Inferior parietal cortex (tissue), 1 donor: ENCODE data around the gene NPAS2.
A peak's percentile ranks its signal among the peaks of the same experiment; 100 is the strongest.

Experiments used
- DNase-seq: peaks from one replicate; pipeline ENCODE4 v3.0.0-alpha.2; 2016; ENCODE audit errors: extremely low spot score

The NPAS2 gene, protein sequence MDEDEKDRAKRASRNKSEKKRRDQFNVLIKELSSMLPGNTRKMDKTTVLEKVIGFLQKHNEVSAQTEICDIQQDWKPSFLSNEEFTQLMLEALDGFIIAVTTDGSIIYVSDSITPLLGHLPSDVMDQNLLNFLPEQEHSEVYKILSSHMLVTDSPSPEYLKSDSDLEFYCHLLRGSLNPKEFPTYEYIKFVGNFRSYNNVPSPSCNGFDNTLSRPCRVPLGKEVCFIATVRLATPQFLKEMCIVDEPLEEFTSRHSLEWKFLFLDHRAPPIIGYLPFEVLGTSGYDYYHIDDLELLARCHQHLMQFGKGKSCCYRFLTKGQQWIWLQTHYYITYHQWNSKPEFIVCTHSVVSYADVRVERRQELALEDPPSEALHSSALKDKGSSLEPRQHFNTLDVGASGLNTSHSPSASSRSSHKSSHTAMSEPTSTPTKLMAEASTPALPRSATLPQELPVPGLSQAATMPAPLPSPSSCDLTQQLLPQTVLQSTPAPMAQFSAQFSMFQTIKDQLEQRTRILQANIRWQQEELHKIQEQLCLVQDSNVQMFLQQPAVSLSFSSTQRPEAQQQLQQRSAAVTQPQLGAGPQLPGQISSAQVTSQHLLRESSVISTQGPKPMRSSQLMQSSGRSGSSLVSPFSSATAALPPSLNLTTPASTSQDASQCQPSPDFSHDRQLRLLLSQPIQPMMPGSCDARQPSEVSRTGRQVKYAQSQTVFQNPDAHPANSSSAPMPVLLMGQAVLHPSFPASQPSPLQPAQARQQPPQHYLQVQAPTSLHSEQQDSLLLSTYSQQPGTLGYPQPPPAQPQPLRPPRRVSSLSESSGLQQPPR

DNA sequence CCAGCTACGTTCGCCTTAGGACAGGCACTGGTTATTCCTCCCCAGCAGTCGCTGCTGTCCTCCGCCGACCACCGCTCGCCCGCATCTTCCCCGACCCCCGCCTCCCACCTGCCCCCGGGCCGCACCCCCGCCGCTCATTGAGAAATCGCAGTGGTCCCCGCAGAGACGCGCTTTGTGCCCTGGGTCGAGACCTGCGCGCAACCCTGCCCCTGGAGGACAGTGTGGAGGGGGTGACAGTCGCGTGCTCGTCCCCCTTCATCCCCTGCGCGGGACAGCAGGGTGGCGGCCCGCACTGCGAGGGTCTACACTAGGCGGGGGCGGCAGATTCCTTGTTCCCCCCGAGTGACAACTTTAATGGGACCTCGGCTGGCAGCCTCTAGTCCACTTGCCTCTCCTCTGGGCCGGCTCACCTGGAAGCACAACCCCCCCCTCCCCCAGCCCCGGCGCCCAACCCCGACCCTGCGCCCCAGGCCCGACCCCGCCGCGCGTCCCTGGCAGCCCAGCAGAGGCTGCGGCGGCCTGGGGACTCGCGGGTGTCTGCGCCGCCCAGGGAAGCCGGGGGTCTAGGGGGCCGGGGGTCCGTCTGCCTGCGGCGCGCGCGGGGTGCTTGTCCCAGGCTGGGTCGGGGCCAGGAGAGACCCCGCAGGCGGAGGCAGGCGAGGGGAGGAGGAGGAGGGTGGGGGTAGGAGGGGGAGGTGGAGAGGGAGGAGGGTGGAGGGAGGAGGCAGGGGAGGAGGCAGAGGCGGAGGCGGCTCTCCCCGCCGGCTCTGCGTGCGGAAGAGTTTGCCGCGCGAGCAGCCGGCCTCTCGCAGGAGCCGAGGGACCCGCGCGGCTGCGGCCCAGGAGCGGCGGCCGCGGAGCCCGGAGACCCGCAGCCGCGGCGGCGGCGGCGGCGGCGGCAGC, at the start of gene NPAS2:
Gene NPAS2 (plus strand): TSS at position 770 of the 903 bp plus-strand sequence. CDS start 84,616 bp downstream, outside the sequence.
- no peak for DNase-seq

DNA sequence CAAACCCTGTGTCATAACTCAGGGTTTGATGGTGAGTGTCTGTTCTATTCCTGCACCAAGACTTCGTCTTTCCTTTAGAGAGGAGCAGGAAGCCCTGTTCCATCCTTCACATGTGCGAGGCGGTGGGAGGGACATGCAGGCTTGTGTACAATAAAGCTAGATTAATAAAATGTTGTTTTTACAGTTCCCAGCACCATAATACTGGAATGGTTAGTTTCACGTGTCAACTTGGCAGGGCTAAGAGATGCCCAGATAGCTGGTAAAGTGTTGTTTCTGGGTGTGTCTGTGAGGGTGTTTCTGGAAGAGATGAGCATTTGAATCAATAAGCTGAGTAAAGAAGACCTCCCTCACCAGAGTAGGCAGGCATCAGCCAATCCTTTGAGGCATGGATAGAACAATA, 48.8 kb upstream of the NPAS2 start:
- DNase-seq, result no peak

DNA sequence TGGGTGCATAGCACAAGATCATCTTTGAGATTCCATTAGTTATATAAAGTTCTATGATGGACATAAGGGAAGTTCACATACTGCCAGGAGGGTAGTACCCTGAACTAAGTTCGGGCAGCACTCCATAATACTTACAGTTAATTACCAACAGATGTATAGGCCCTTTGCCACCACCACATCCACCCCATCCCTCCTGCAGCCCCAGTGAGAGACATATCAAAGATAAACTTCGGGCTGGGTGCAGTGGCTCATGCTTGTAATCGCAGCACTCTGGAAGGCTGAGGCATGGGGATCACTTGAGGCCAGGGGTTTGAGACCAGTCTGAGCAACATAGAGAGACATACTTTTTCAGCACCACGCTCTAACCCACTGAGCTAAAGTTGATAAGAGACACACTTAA, 46.4 kb upstream of the NPAS2 start:
- DNase-seq, result no peak

DNA sequence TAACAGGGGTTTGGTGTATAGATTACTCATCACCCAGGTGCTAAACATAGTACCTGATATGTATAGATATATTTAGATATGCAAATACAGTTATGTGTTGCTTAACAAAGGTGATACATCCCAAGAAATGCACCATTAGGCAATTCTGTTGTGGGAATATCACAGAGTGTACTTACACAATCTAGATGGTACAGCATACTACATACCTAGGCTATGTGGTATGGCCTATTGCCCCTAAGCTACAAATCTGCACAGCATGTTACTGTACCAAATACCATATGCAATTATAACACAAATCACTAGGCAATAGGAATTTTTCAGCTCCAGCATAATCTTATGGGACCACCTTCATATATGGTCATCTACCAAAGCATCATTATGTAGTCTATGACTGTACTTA, 43.5 kb upstream of the NPAS2 start:
- no peak for DNase-seq

DNA sequence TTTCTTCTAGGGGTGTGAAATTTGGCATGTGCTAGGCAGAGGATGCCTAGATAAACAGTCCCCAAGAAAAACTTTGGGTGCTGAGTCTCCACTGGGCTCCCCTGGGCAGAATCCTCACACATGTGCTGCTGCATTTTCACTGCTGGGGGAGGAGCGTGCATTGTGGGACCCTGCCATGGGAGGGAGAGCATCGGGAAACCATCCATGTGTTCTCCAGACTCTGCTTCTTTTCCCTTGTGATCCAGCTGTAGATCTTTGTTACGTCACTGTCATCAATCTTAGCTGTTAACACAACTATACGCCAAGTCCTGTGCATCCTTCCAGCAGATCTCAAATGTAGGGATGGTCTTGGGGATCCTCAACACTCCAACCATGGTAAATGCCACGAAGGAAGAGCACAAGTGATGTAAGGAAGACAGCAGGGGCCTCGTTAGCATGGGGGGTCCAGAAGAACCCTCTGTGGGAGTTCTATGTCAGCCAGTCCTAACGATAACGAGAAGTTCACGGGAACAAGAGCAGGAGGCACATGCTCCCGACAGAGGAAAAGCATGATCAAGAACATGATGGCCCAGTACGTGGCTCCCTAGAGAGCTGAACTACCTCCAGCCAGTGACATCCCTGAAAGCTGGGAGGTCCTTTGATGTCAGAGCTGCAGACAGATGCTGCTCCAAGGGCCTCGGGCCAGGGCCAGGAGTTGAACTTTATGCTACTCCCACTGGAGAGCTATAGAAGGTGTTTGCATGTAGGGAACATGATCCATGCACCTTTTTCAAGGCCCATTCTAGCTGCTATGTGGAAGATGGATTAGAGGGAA, 41.1 kb upstream of the NPAS2 start:
- no peak for DNase-seq

DNA sequence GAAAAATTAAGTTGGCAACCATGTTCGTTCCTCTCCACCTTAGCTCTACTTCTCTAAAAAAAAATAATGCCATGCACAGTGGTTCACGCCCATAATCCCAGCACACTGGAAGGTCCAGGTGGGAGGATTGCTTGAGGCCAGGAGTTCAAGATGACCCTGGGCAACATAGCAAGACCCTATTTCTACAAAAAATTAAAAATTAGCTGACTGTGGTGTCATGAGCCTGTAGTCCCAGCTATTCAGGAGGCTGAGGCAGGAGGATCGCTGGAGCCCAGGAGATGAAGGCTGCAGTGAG, 40.1 kb upstream of the NPAS2 start:
- no peak for DNase-seq

DNA sequence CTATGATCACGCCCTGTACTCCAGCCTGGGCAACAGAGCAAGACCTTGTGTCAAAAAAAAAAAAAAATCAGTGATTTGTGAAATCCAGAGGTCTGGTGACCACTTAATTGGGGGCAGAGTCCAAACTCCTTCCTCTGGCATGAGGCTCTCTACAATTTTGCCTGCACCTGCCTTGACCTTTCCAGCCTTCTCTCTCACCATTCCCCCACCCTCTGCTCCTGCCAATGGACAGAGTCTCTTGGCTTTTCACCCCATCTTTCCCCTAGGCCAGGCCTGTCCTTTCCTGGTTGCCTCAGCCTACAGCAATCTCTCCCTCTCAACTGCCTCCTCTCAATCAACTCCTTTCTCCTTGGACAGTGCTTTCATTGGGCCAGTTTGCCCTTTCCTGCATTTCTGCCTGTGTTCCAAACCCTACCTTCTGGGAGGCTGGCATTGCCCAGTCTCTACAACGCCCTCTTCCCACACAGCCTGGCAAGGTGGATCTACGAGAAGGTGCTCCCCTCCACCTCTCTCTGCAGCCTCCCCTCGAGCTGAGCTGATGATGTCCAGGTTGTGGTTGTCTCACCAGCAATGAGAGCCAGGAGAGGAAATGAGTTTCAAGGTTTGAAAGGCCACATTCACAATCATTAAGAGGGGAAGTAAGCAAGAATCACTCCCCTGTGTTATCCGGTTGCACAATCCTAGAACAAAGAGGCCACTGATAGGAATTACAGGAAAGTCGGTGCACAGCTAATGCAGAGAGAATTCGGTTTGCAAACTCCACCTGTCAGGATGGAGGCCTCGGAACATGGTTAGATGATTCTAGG, 39.5 kb upstream of the NPAS2 start:
- no peak for DNase-seq

DNA sequence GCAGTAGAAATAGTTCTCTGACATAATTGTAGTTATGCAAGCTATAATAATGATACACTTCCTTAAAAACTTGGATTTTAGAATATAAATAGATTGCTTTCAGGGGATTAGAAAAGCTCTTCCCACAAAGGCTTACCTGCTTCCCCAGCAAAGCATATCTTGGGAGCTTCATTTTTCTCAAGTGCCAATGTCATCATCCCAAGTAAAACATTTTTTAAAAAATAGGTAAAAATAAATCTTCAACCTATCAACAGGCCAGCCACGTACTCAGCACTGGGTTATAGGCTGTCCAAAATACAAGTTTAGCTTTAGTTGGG, 39.0 kb upstream of the NPAS2 start:
- no peak for DNase-seq

DNA sequence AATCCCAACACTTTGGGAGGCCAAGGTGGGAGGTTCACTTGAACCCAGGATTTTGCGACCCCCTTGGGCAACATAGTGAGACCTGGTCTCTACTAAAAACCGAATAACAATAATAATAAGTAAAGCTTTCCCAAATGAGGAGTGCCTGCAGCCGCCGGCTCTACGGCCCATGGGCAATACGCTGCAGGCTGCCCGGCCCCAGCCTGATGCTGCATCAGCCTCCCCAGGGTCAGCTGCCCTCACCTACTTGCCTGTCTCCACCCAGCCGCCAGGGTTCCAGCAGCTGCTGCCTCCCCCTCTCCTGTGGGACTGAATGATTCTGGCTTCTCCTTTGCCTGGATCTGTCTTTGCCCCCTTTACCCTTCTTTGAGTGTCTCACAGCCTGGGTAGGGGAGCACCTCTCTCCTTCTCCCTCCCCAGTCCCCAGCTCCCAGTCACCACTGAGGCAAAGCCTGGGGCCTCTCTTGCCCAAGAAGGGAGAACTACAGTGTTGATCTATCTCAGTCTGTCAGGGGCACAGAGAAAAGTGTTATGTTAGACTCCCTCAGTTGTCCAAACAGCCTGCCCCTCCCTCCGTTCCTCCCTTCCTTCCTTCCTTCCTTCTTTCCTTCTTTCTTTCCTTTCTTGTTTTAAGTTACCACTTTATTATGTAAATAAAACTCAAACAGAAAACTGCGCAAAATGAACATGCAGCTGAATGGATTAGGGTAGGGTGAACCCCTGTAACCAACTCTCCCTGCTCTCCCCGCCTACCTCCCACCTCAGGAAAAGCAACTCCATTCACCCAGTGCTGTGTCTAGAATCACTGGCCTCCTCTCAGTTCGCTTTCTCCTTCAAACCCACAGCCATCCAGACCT, 38.2 kb upstream of the NPAS2 start:
- no peak for DNase-seq

DNA sequence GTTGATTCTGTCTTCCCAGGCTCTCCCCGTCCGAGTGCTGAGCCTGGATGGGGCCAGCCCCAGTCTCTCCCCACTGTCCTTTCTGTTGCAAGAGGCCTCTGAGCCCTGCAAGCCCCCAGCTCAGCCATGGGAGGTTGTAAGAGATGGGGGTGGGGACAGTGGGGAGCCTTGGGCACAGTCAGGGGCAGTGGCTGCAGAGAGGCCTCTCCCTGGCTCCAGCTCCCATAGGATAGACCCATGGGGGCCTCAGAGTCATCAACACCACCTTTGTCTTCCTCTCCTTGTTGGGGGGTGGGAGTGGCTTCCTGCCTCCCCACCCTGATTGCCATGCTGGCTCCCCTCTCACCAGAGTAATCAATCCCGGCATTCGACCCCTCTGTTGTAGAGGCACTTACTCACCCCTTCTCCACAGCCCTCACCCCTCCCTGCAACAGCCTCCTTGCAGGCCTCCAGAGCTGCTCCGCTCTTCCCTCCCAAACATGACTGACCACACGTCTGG, 37.5 kb upstream of the NPAS2 start:
- no peak for DNase-seq

DNA sequence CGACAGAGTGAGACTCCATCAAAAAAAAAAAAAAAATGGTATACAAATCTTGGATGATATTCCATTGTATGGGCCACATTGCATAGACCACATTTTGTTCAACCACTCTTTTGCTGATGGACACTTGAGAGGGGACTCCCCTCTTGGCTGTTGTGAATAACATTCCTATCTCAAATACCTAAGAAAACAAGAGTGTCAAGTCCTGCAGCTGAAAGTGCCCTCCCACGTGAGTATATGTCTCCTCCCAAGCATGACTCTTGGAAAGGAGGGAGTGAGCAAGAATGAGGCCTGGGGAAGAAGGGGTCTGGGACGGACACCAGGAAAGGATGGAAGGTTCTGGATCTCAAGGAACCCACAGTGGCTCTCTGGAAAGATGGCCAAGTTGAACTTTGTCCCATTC, 36.0 kb upstream of the NPAS2 start:
- no peak for DNase-seq

DNA sequence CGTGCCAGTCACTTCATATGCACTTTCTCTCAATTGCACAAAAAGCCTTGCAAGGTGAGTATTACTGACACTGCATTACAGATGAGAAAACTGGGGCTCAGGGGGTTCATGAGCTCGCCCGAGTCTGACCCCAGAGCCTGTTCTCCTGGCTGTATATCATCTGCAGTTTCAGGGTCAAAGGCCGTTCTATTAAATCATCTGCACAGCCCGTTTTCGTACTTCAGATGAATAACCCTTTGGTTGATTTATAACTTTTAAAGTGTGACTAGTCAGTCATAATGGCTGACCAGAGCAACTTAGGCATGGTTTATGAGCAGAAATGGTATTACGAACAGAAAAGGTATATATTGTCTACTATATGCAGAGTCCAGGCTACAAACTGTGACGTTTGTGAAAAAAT, 35.3 kb upstream of the NPAS2 start:
- DNase-seq, result no peak

DNA sequence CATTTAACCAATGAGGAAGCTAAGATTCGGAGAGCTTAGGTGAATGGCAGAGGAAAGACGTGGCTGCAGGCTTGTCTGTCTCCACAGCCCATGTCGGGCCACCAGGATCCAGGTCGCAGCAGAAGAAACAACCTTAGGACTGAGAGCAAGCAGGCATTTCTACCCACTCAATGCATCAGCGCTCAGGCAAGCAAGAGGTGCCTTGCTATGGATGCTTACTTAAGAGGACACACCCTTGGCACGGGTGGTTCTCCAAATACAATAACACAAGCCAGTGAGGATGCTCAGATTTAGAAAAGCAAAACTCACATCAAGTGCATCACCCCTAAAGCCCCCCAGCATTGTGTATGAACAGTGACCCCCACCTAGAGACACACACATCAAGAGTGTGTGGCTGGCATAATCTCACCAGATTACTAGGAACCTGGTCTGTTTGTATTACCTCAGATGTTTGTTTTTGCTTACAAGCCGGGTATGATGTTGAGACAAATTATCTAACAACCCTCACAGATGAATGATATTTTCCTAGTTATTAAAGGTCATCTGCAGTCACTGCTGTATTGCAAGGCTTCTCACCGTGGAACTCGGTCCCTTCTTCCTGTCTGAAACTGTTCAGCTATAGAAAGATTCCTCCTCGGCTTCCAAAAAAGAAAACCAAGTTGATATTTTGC, 34.2 kb upstream of the NPAS2 start:
- DNase-seq, result no peak

DNA sequence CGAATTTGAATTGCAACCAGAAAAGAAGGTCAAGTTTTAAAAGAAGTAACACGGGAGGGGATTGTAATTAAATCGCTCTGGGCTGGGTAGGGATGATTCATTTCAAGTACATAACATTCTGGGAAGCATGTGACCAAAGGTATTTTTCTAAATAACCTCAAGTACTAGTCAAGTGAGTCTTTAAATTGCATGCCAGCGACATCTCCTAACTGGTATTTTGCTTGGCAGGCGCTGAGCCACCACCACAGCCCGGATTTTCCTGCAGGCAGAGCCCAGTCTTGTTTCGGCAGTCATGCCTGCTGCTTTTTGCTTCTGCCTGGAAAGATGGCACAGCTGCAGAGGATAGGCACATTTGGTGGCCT, 33.7 kb upstream of the NPAS2 start:
- DNase-seq, result peak; percentile 47

DNA sequence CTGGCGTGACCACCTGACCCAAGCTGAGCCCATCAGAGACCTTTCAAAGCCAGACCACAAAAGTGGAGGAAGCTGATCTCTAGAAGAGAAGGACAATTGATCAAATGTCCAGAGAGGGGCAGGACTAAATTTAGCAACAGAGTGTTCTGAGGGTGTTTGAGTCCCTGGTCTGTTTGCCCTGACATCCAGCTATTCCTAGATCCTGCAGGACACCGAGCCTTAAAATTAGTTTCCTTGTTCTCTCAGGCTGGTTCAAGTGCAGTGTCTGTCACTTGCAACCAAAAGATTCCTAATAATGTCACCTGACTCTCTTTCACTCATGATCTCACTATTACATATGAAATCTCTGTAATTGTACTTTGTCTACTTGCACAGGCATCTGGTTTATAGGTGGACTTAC, 33.0 kb upstream of the NPAS2 start:
- DNase-seq, result no peak

DNA sequence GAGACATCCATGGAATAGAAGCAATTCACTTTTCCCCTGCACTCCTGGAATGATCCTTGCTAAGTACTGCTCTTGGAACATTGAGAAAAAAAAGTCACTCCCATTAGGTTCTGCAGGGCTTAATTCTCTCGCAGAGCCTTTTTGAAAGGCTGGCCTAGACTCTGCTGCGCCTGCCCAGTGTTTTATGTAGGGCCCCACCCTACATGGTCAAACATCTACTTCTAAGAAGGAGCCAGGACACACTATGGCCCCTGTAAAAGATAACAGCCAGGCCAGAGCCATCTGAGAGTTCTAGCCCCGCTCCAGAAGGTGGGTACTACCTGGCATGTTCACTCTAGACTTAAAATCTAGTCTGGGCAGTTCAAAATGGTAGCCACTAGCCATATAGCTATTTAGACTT, 30.6 kb upstream of the NPAS2 start:
- DNase-seq, result no peak

DNA sequence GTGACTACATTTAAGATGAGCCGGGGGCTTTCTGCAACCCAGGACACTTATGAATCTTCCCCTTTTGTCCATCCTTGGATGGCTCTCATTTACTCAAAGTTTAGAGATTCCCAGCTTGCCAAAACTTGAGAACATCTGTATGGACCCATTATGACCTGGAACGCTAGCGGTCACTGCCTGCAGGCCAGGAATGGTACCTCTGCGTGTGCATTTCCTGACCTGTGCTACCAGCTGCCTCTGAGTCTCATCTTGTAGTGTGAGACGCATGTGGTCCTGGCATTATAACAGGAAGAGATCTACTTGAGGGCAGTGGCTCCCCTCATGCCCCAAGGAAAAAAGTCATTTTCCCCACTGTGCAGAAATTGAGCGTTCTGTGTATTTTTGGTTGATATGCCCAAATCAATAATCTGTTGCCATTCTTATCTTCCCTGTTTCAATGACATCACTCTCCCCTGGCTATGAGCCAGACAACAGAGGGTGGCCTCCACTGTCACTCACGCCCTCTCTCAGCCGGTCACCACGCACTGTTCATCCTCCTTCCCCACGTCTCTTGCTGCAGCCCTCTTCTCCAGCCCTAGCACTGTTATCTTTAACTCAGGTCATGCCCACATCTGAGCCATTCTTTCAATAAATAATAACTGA, 28.5 kb upstream of the NPAS2 start:
- no peak for DNase-seq

DNA sequence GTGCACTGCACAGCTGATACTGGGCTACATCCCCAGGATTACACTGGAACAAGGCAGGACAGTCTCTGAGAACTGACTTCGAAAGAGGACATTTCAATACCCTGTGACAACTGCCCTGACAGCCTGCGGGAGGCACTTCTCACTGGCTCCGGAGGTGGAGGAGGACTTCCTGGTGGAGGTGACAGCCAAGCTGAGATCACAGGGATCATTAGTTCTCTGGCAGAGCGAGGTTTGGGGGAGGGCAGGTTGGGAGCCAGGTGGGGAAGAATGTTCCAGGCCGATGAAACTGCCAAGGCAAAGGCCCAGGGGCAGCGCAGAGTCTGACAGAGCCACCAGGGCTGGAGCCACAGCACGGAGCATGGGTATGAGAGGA, 28.0 kb upstream of the NPAS2 start:
- no peak for DNase-seq

DNA sequence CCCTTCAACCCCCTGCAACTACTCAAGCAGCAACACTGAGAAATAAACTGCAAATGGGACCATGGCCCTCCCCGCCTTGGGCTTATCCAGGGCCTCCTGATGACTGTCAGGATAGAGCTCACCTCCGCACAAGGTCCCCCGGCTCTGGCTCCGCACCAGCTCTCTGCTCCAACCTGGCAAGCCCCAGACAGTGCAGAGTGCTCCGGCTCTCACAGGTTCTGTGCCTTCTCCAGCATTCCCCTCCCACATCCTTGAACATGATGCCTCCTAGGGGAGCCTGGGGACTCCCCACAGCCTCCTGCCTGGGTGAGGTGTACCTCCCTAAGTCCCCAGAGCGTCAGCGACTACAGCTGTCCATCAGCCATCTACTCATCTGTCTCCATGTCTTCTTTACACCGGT, 26.7 kb upstream of the NPAS2 start:
- no peak for DNase-seq
